SKM-1 treated with dmso at 0.1 percent for 144 hours (cell line): ENCODE data around the gene FNBP1.

ENCODE experiments used
- DNase-seq: peaks from one replicate; lab custom pipeline; 2025; ENCODE audit not compliant: unreplicated experiment; lab: John Stamatoyannopoulos, UW

FNBP1 gene

DNA sequence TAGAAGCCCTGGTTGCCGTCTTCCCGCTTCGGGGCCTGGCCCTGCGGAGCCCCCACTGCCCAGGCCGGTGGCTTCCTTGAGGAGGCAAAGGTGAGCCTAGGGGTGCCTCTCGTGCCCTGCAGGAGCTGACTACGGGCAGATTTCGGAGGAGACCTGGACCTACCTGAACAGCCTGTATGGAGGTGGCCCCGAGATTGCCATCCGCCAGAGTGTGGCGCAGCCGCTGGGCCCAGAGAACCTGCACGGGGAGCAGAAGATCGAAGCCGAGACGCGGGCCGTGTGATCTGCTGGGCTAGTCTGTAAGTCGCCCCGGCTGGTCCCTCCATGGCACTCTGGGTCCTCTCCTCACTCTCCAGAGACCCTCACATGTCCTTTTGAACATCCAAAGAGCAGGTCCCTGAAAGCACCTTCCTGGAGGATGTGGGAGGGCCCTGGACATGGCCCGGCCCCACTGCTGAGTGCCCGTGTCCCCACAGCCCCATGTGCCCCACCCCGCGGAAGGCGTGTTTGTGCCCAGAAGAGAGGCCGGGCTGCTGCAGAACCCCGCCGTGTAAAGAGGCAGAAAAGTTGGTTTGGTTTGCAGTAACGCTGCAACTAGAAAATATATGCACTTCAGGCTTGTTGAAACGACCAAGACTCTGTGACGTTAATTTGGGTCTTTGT, 162.9 kb downstream of the FNBP1 start:
- no peak for DNase-seq

DNA sequence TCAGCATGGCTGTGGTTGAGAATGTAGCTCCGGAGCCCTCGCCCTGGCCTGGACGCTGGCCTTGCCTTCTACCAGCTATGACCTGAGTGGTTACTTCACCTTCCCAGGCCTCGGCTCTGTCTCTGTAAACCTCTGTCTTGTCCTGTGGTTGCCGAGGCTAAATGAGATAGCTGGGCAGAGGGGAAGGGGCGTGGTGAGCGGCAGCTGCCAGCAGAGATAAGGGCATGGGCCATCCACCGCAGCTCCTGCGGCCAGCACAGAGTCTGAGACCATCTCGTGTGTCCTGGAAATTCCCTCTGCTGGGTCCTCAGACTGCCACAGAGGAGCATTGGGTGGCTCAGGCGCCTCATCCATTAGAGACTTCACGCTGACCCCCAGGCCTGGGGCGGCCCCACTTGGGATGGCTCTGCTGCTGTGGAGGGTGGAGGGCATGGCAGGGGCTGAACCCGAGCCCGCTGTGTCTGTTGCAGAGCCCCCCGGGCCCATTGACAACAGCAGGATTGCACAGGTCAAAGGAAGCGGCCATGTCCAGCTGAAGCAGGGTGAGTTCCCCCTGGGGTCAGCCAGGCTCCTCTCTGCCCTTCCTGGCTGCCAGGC, 163.8 kb downstream of the FNBP1 start:
- DNase-seq, result no peak

DNA sequence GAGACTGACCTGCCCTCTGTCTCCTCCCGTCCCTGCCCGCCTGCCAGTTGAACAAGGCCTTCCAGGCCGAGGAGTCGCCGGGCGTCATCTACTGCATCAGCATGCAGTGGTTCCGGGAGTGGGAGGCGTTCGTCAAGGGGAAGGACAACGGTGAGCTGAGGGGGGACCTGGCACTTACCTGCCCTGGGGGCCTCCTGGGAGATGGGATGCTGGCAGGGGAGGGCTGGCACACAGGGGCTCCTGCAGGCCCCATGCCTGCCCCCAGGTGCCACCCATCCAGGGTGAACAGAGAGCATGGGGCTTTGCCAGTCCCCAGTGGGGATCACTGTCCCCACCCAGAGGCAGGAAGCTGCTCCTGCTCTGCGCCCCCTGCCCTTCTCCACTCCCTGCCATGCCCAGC, 164.7 kb downstream of the FNBP1 start:
- no peak for DNase-seq

DNA sequence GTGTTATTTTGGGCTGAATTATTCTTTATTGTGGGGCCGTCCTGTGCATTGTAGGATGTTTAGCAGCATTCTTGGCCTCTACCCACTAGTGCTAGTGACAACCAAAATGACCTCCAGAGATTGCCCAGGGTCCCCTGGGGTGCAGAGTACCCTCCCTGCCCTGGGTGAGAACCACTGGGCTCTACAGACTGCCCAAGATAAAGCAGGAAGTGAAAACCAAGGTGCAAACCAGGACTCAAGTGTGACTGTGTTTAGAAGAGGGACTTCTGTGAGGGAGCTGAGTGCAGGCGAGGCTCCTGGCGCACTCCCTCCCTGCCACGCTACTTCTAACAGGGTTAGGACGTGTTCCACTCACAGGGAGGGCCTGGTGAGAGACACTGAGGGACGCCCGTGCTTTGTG, 166.2 kb downstream of the FNBP1 start:
- no peak for DNase-seq

DNA sequence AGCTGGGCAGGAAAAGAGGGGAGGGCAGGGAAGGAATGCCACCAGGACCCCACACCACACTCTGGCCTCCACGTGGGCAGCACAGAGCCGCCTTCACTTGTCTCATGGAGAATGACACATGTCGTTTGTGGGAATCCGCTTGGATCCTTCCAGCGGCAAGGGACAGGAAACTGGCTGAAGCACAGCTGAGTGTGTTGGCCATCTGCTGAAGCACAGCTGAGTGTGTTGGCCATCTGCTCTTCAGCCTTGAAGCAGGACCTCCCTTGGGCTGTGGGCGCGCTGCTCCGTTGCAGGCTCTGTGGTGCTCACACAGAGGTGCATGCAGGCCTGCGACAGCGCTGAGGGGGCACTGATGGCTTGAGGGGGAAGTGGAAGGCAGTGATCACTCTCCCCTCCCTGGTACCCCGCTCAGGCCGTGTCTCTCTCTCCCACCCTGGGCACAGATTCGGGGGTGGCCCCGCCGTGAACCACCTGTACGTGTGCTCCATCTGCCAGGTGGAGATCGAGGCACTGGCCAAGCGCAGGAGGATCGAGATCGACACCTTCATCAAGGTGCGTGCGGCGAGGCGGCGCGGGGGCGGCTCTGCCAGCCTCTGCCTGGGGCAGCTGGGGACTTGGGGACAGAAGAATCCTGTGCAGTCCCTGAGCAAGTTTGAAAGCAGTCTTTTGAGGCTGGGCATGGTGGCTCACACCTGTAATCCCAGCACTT, 167.1 kb downstream of the FNBP1 start:
- DNase-seq, result no peak

DNA sequence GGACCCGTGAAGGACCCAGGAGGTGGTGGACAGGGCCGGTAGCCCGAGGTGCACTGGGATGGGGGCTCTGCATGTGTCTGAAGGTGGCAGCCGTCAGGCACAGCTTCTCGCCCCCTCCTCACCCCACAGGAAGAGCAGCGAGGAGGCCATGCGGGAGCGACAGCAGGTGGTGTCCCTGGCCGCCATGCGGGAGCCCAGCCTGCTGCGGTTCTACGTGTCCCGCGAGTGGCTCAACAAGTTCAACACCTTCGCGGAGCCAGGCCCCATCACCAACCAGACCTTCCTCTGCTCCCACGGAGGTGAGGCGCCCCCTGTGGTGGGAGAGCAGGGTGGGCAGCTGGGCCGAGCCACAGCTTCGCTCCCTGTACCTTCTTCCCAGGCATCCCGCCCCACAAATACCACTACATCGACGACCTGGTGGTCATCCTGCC, 167.8 kb downstream of the FNBP1 start:
- no peak for DNase-seq

DNA sequence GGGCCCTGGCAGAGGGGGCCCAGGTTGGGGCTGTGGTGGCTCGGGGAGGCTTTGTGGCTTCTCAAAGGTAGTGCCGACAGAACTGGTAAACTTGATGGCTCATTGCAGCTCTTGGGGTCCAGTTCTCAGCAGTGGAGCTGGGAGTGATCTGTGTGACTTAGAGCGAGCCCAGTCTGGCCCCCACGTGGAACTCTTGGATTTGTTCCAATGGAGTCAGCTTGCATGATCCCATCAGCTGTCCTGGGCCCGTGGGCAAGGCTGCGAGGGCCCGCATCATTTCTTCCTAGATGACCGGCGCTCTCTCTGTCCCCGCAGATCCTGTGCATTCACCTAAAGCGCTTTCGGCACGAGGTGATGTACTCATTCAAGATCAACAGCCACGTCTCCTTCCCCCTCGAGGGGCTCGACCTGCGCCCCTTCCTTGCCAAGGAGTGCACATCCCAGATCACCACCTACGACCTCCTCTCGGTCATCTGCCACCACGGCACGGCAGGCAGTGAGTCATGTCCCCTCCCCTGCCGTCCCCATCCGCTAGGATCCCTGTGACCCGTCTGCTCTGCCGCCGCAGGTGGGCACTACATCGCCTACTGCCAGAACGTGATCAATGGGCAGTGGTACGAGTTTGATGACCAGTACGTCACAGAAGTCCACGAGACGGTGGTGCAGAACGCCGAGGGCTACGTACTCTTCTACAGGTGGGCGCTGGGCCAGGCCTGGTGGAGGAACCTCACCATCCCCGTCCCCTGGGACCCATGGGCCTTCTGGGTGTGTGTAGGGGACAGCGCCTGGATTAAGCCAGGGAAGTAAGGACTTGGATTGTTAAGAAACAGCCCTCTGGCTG, 168.5 kb downstream of the FNBP1 start:
- no peak for DNase-seq

DNA sequence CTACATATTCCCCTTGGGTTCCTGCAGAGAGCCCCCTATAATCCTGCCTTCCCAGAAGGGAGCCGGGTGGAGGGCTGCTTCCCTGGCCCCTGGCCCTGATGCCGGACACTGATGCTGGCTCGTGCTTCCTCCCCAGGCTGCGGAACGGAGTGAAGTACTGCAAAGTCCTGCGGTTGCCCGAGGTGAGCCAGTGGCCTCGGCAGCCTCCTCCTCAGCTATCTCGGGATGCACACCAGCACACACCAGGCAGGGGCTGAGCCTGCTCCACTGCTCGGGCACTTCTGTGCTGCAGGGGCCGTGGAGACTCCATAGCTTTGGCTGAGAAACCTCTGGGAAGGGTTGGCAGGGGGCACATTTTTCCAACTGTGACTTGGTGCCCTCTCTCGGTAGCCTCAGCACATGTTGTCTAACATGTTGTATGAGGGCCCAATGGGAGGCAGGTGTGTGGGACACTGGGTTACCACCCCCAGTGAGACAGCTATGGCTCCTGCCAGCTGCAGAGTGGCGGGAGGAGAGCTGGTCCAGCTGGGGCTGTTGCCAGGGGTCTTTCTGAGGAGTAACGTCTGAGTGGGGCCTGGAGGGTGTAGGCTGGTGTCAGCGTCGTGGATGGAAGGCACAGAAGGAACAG, 169.3 kb downstream of the FNBP1 start:
- no peak for DNase-seq

DNA sequence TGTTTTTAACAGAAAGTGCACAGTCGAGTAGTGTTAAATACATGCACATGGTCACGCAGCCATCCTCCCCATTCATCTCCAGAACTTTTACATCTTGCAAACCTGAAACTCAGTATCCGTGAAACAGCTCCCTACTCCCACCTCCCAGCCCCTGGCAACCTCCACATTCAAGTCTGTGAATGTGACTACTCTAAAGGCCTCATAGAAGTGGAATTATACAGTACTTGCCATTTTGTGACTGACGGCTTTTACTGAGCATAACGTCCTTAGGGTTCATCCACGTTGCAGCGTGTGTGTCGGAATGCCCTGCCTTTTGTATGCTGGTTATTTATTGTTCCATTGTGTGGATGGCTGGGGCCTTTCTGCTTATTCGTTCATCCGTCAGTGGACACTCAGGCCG, 171.9 kb downstream of the FNBP1 start:
- DNase-seq, result no peak

DNA sequence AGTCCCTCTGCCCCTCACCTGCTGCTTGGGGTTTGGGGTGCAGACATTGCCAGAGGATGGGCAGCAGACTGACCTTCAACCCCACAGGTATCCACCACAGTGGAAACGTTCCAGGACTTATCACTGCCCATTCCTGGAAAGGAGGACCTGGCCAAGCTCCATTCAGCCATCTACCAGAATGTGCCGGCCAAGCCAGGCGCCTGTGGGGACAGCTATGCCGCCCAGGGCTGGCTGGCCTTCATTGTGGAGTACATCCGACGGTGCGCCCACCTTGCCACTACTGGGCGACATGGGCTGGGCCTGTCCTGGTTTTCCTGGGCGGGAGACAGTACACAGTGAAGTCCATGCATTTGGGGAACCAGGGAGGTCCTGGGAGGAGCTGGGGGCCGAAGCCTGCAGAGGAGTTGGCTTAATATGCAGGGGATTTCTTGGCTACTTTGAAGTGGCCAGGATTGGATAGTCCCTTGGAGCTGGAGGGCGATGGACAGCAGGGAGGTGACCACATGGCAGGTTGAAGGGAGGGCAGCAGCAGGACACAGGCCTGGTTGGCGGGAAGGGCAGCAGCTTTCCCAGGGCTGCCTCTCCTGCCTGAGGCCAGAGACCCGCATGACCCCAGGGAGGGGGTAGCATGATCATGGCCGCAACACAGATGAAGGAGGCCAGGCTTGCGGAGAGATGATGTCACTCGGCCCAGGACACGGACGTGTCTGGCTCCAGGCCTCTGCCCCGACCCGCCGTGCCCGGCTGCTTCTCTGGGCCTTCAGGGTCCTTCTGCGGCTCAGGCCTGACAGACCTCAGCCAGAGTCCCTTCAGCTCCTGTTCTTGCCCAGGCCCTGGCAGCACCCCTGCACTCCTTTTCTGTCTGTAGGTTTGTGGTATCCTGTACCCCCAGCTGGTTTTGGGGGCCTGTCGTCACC, 173.1 kb downstream of the FNBP1 start:
- no peak for DNase-seq

DNA sequence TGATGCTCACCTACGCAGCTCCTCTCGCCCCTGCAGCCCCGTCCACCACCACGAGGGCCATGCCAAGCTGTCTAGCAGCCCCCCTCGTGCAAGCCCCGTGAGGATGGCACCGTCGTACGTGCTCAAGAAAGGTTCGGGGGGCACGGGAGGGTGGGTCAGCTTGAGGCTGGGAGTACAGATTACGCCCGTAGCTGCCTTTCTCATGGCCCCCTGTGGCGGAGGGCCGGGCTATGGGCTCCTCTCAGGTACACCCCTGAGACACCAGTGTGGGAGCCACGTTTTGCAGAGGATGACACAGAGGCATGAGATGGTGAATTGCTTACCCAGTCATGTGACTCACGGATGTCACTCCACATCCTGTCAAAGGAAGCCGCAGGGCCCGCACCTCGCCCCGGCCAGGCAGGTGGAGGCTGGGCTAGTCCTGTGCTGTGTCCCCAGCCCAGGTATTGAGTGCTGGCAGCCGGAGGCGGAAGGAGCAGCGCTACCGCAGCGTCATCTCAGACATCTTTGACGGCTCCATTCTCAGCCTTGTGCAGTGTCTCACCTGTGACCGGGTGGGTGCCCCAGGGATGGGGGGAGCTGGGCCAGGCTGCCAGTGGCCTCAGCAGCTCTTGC, 174.0 kb downstream of the FNBP1 start:
- no peak for DNase-seq

DNA sequence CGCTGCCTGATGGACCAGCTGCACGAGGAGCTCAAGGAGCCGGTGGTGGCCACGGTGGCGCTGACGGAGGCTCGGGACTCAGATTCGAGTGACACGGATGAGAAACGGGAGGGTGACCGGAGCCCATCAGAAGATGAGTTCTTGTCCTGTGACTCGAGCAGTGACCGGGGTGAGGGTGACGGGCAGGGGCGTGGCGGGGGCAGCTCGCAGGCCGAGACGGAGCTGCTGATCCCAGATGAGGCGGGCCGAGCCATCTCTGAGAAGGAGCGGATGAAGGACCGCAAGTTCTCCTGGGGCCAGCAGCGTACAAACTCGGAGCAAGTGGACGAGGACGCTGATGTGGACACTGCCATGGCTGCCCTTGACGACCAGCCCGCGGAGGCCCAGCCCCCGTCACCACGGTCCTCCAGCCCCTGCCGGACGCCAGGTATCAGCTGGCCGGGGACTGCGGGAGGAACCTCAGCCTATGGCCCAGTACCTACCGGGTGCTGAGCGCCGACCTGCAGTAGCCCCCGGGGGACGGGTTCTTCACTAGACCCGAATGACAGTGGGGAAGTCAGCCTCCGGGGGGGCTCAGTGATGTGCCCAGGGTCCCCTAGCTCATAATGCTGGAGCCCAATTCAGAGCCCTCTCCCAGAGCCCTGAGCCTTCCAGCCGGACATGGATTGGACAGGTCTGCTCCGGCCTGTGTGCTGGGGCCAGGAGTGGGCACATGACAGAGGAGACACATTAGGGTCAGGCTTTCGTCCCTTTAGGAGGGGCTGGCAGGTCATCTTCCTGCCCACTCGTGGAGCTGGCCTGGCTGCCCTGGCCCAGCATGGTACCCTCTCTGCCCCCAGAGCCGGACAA, 174.7 kb downstream of the FNBP1 start:
- no peak for DNase-seq

DNA sequence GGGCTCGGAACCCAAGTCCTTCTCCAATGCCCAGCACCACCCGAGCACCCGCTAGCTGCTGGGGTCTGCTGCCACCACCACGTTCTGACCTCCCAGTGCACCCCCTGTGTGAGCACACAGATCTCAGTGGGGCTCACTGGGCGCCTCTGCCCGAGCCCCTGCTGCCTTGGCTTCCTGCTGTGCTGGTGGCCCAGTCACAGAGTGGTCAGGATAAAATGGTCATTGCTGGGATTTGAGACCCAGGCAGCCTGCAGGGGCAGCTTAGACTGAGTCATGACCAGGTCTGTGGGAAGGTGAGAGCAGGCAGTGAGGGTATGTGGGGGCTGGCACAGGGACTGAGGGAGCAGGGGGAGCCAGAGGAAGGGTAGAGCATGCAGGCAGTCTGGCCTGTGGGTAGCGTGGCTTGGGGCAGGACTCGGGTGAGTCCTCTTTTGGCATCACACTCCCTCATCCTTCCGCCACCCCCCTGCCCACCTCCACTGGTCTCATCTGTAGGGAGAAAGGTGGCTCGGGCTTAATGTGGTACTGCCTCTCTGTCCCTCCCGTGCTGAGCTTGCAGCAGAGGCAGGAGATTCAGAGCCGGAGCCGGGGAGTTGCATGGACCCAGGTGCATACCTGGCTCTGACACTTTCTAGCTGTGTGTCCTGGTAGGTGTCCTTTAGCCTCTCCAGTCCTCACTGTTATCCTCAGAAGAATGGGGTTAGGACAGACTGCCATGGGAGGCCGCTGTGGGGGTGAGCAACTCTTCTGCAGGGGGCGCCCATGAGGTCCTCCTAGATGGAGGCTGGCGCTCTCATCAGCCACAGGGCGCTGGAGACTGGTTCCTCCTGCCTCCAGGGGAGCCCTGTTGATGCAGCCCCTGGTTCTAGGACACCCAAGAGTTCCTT, 175.6 kb downstream of the FNBP1 start:
- no peak for DNase-seq

DNA sequence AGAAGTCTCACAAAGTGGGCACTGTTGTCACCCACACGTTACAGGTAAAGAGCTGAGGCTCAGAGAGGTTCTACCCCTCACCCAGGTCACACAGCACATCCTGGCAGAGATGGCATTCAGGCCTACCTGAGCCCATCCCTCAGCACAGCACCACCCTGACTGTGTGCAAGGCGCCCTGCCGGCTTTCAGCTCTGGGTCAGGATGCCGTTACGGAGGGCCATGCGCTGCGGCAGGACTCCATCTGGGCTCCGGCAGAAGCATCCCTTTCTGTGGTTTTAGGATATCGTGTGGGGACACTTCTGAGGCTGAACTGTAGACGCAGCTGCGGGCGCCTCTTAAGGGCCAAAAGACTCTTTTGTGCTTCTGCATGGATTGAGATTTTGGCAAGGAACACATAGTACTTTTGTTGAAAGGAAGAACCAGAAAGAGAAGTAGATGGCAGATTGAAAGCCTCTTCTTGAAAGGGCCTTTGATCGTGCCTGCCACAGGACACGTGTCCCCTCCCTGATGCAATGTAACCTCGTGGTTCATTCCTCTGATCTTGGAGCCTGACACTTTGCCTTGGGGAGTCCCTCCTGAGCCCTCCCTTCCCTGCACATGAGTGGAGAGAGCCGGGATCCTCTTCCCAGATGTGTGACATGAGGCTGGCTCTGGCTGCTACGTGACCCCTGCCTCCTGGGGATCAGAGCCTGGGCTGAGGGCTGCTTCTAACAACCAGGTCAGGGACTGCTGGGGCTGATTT, 176.4 kb downstream of the FNBP1 start:
- no peak for DNase-seq

DNA sequence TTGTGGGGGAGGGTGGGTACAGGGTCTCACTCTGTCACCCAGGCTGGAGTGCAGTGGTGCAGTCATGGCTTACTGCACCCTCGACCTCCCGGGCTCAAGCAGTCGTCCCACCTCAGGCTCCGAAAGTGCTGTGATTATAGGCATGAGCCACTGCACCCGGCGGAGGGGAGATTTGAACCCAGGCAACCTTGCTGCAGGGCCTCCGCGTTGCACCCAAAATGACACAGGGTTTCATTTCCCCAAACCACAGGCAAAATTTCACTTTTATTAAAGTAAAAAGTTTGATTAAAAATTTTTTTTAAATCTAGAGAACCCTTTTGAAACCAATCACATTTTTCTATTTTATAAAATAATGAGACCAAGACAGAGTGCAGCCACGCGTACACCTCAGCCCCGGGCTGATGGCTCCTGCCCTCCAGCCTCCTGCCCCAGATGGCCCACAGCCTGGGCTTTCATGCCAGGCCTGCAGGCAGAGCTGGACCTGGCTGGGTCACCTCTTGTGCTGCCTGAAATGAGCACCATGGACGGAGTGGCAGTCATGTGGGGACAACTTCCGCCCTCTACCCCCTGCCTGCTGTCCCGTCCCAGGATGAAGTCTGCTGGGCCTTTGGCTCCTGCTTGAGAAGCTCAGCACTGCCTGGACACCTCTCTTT, 177.2 kb downstream of the FNBP1 start:
- no peak for DNase-seq

DNA sequence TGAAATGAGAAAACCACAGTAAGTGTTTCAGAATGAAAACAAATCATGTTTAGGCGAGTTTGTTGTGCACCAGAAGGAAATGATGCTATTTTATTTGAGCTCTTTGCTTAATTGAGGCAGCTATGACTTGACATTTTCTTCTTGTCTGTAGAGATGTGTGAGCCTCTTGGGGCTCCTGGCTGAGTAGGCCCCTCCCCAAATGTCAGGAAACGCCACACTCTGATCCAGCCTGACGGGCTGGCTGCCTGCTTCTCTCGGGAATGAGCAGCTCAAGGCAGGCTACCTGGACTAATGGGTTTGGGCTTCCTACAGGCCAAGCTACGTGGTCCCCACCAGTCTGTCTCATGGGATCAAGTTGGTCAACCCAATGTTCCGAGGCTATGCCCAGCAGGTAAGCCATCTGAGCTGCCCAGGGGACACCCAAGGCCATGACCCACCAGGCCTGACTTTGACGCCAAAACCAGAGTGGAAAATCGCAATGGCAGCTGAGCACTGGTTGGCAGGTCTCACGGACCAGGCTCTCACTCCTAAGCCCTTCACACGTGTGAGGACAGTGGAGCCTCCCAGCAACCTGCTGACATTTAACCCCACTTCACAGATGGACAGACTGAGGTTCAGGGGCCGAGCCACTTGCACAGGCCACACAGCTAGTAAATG, 177.9 kb downstream of the FNBP1 start:
- DNase-seq, result no peak
